HG03135 (cell line): ENCODE results near the gene LIM2.
"Not testable (repeated sequence)": the region's sequence is repeated elsewhere in the genome, so short reads cannot be mapped to it uniquely, and the experiment has no call there.

ENCODE experiments used
- ATAC-seq: cut with Tn5 transposase; IDR thresholded peaks from one replicate; pipeline ENCODE4 v1.9.1; 2021; ENCODE audit warnings: mild to moderate bottlenecking, moderate library complexity; ENCODE audit not compliant: unreplicated experiment

Gene LIM2, protein sequence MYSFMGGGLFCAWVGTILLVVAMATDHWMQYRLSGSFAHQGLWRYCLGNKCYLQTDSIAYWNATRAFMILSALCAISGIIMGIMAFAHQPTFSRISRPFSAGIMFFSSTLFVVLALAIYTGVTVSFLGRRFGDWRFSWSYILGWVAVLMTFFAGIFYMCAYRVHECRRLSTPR

DNA sequence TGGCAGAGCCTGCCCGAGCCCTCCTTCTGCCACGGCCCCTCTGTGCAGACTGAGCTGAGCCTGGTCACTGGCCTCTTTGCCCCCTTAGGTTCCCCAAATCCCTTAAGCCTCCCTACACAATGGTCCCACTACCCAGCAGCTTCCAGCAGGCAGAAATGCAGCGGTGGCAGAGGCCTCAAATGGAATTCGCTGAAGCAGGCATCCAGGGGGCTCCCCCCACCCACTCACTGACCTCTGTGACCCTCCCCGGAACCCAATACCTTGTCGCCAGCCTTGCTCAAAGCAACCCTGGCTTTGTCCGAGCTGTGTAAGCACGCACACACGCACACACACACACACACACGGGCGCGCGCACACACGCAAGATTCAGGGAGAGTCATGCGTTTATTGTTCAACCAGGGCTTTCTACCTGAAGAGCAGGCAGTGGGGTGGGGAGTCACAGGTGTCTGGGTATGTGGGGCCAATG is at the start of gene LIM2:
TSS of gene LIM2 (minus strand) at position 51 of the 466 bp plus-strand sequence. CDS start 531 bp downstream, outside the sequence.
- no peak for ATAC-seq

DNA sequence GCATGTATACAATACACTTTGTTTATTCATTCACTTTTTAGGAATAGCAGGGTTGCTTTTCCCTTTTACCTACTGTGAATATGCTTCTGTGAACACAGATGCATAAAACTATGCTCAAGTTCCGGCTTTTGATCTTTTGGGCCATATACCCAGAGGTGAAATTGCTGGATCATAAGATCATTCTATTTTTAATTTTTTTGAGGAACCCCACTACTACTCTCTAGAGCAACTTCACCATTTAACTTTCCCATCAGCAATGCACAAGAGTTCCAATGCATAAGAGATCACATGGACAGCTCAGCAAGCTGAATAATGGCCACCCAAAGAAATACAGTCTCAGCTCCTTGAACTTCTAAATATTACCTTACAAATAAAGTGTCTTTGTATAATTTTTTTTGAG is 46.7 kb upstream of the LIM2 start:
- ATAC-seq = no peak

DNA sequence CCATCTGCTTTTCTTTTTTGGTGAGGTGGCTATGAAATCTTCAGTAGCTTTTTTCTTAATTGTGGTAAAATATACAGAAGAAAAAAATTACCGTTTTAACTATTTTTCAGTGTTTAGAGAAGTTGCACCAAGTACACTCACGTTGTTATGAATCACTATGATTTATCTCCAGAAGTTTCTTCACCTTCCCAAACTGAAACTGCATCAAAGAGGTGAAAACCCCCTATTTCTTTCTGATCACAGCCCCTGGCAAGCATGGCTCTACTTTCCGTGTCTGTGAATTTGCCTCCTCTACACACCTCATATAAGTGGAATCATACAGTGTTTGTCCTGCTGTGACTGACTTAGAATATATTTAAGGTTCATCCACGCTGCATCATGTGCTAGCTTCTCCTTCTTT is 45.3 kb upstream of the LIM2 start:
- no peak for ATAC-seq

DNA sequence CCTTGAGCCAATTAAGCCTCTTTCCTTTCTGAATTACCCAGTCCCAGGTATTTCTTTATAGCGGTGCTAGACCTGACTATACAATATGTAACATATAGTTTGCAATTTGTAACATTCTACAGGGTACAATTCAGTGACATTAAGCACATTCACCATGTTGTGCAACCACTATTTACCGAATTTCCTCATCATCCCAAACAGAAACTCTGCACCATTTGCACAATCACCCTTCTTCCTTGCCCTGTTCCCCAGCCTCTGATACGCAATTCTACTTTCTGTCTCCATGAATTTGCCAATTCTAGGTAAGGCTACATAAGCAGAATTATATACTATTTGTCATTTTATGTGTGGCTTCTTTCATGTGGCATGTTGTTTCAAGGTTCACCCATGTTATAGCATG is 43.4 kb upstream of the LIM2 start:
- no peak for ATAC-seq

DNA sequence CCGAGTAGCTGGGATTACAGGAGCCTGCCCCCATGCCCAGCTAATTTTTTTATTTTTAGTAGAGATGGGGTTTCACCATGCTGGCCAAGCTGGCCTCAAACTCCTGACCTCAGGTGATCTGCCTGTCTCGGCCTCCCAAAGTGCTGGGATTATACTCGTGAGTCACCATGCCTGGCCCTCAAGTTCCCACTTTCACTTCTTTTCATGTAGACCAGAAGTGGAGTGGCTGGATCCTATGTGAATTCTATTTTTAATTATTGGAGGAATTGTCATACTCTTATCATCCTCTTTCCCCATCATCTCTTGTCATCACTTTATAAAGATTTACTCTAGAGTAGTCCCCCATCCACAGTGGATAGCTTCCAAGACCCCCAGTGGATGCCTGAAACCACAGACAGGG is 42.4 kb upstream of the LIM2 start:
- no peak for ATAC-seq

DNA sequence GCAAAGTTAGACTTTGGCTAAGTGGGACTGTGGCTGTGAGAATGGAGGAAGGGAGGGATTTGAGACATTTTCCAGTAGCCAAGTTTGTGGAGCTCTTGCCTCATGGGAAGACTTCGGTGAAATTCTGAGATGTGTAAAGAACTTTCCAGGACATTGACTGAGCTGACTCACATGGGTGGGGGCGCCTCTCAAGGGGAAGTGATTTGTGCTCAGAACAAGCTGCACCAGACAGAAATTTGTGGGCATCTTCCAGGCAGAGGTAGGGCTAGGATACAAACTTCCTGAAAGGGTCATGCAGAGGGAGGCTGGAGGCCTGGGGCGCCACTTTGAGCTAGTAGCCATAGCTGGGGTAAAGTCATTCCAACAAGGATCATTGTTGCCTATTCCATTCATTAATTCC is 39.4 kb upstream of the LIM2 start:
- ATAC-seq = no peak

DNA sequence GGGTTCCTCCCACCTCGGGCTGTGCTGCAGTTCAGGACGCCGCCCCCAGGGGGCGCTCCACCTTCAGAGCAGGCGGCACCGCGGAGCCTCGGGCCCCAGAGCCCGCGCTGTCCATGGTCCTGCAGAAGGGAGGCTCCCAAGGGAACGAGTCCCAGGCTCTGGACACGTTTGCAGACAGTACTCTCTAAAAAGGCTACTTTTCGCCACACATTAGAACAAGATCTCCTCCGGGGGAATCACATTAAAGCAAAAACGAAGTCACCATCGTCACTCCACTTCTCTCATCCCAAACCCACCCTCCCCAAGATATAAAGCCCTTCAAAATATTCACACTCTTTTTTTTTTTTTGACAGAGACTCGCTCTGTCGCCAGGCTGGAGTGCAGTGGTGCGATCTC is 34.3 kb upstream of the LIM2 start:
- ATAC-seq = no peak

DNA sequence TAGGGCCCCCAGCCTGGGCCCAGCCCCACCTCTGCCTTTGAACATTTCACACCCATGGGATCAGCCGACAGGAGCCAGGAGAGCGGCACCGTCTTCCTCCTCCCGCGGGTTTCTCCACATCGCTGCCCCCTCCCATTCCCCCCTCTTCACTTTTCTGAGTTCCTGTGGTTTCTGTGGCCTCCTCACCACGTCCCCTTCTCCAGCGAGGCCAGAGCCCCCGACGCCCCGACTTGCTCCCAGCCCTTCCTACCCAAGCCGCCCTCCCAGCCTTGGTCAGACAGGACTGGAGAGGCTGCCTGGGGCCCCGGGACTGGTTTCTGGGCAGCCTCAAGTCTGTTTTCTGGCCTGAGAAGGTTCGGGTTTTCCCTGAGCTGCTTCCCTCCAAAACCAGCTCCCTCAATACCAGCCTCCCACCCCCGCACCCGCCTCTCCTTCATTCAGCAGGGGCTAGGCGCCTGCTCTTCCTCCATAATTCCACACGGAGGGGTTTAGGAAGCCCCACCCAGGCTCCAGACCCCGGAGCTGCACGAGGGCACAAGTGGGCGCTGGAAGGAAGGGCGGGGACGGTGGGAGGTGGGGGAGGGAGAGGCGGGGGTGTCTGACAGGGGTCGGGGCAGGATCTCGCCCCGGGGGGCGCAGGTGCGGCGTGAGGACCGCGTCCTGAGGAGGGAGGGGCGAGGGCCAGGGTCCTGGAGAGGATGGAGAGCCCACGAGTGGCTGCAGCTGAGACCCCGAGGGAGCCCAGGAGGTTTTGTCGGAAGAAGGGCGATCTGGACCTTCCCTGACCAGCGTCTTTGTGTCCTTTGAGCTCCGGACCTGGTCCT is 33.7 kb upstream of the LIM2 start:
- no peak for ATAC-seq

DNA sequence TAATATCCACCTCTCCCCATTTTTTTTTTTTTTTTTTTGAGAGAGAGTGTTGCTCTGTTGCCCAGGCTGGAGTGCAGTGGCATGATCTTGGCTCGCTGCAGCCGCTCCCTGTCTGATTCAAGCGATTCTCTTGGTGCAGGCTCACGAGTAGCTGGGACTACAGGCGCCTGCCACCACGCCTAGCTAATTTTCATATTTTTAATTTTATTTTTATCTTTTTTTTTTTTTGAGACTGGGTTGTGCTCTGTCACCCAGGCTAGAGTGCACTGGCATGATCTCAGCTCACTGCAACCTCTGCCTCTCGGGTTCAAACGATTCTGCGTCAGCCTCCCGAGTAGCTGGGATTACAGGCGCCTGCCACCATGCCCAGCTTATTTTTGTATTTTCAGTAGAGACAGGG is 32.7 kb upstream of the LIM2 start:
- ATAC-seq = not testable (repeated sequence)

DNA sequence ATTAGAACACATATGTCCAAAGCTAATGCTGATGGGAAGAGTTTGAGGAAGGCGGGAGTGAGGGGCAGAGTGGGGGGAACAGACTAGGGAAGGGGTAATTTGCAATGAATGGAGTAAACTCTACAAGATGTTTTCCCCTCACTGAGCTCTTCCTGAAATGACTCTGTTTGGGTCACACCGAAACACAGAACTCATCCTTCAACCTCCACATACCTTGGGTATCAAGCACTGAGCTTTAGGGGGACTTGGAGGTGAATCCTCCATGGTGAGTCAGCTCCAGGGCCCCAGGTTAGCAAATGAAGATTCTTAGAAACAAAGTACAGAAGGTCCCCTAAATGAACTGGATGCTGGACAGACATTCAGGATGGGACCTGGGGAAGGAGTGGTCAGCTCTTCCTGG is 30.9 kb upstream of the LIM2 start:
- no peak for ATAC-seq

DNA sequence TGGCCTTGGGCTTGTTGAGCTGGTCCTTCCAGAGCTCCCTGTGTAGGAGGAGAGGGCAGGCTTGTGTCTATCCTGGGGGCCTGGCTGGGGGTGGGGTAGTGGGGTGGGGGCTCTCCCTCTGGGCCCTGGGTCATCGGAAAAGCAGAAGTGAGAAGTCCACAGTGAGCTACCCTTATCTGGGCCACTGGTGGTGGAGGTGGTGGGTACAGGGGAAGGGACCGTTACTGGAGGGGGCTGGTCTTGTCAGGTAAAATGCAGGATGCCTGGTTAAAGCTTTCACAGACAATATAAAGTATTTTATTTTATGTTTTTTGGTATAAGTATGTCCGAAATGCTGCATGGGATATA is 30.0 kb upstream of the LIM2 start:
- ATAC-seq = no peak

DNA sequence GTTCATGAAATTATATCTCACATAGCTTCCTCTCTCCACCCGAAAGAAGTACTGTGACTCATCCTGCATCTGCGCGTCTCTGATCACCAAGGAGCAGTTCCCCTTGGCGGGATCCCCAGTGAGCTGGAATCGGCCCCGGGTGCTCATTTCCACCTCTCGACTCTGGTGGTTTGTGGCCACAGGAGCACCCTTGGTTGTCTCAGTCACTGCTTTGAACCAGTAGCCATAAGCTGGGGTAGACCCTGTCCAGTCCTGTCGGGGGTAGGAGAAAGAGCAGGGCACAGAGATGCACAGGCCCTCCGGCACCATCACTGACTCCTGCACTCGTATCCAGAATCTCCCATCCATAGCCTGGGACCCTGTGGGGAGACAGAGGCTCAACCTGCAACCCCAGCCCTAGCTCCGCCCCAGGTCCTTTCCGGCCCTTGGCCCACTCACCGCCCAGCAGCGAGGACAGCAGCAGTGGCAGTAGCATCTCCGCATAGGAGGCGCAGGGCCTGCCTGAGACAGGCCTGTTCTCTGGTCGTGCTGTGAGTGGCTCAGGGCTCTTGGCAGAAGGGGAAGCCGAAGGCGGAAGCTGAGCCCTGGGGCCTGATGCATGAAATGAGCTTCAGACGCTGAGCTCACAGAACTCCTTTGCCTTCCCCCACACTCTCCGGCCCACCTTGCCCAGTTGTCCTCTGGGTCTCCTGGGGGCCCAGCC is 29.5 kb upstream of the LIM2 start, which contains the start of gene SIGLEC10:
TSS of gene SIGLEC10 (minus strand) at position 536 of the 703 bp plus-strand sequence. CDS start at position 475, 61 bp downstream.
- ATAC-seq = no peak

DNA sequence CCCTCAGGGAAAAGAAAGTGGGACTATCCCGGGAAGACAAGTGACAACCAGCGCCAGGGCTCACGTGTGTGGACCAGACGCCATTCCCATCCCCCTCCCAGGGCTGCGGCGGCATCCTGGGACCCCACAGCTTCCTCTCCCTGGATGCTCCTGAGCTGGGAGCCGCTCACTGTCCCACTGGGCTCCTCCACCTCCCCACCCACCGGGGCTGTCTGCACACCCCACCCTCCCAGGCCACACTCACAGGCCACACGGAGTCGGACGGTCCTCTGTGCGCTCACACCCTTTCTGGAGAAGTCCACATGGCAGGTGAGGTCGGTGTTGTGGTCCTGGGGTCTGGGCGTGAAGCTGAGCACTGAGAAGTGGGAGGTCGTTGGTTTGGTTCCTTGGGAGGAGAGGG is 28.6 kb upstream of the LIM2 start:
- ATAC-seq = not testable (repeated sequence)

DNA sequence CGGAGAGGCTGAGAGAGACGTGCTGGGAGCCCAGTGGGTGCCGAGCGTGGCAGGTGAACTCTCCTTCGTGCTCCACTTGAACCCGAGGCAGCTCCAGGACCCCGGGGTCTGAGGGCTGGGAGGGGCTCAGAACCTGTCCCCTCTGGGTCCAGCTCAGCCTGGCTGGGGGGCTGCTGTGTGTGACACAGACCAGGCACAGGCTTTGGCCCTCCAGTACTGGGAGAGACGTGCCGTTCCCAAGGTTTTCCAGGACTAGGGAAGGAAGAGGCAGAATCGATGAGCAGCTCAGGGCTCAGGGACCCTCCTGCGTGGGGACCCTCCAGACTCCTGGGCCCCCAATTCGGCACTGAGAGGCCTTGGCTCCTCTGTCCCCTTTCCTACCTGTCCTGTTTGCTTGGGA is 27.4 kb upstream of the LIM2 start:
- no peak for ATAC-seq

DNA sequence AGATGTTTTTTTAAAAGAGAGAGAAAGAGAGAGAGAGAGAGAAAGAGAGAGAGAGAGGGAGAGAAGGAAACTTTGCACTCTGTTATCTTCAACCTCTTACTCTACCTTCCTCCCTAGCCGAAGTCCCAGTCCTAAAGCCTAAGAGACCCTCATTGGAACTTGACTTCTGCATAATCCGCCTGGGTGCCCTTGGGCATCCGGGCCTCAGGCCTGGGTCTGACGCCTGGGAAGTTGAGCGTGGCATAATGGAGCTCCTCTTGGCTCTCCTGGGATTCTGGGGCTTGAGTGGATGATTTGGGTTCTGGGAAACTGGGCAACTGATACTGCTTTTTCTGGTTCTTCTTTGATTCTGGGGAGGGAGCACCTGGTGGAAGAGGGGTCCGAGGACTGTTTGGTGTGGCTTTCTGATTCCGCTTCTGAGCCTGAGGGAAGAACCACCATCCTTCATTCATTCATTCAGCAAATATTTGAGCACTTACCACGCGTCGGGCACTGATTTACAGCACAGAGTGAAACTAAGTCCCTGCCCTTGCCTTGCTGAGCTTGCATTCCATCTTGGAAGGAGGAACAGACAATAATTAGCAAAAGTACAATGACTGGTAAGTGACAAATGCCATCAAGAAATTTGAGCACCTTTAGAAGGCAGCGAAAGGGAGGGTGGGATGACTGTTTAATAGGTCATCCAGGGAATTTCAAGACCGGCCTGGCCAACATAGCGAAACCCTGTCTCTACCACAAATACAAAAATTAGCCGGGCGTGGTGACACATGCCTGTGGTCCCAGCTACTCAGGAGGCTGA is 23.4 kb upstream of the LIM2 start:
- no peak for ATAC-seq

DNA sequence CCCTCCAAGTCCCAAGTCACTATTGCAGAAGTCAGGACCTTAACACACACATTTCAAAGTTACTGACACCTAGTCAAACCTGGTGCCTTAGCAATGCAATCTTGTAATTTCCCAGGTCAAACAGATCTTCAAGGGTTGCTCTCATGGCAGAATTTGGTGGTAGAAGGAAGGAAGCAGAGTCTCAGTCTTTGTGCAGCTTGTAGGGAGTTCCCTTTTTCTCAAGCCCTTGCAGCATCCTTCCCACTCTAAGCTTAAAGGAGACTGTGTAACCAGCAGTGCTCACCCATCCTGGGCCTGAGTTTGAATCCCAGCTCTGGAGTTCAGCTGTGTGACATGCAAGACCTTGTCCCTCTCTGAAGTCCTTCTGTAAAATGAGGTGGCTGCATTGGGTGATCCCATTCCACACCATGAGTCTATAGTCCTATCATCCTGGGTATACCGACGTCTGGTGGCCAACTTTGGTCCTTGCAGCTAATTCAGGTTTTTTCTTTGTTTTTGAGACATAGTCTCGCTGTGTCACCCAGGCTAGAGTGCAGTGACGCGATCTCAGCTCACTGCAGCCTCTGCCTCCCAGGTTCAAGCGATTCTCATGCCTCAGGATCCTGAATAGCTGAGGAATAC is 19.8 kb upstream of the LIM2 start:
- no peak for ATAC-seq

DNA sequence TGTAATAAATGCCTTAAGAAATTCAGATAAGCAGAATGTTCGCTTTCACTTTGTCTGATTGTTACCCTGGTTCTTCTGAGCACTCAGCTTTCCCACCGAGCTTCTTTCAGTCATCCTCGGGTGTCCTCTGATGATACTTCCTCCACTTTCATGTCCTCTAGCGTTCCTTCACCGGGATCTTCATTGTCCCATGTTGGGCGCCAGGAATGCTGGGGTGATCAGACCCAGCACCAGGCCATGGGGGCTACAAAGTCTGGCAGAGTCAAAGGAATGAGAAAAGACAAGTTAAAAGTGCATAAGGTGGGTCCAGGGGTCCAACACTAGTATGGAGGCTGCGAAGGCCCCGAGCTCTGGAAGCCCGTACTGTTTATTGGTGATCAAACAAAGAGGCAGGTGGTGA is 14.3 kb upstream of the LIM2 start:
- no peak for ATAC-seq

DNA sequence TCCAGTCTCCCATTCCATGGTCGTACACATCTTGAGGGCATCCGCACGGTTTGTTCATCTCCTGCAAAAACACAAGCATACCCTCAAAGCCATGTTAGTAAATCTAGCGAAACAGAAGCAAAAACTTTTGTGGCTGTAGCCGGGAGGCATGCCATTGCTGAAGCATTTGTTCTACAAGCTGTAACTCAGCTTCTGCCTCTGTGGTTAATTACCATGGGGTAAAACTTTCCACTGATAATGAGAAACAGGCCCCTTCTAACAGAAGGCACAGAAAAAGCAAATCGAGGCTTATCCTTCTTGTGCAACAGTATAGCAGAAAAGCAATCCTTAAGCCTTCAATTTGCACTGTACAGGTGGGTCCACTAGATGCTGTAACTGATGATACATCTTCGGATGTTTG is 12.2 kb upstream of the LIM2 start:
- ATAC-seq = not testable (repeated sequence)

DNA sequence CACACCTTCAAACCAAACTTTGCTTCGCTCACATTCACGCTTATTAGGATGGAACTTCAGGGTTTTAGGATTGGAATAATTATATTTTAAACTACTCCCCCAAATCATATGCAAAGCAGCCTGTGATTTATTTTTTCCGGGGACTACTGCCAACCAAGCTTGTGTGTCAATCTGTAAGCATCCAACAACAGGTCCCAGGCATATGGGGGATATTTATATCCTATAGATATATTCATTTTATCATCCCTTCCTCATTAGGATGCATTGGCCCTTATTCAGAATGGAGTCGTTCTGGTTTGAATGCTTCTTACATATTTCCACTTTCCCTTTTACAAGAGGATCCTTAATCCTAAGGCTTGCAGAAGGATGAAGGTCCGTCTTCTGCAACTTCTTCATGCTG is 11.5 kb upstream of the LIM2 start:
- no peak for ATAC-seq

DNA sequence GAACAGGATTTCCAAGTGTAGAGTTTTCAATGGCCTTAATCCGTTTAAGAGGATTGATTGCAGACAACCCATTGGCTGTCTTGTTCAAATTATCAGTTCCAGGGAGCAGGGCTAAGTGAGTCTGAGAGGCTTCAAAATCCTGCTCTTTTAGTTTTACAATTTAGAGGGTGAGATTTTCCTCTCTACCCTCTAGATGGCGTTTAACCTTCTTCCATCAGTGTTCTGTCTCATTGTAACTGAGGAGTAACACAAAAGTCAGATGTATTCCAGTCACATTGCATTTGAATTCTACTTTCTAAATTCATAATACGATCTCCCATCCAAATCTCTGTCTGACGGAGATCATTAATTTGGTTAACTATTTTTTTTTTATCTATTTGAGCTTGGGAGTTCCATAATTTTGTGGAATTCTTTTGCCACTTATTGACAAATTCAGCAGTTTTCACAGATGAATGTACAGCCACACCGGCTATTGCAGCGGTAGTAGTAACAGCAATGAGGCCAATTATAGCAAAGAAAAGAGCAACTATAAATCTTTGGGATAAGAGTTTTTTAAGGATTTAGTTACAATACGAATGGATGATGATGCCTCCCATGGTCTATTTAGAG is 10.4 kb upstream of the LIM2 start:
- ATAC-seq = no peak
